Activated T-helper 9 cell treated with anti-CD3 and anti-CD28 coated beads, Interleukin-2, amount 50 U/mL, for 16 hours (primary cell): ENCODE data around the gene MRPL50.
"Not testable (repeated sequence)": the region's sequence is repeated elsewhere in the genome, so short reads cannot be mapped to it uniquely, and the experiment has no call there.

Experiments used
- DNase-seq: peaks from one replicate; pipeline ENCODE4 v3.0.0-alpha.2; 2020; ENCODE audit warnings: low read depth

MRPL50 gene

DNA sequence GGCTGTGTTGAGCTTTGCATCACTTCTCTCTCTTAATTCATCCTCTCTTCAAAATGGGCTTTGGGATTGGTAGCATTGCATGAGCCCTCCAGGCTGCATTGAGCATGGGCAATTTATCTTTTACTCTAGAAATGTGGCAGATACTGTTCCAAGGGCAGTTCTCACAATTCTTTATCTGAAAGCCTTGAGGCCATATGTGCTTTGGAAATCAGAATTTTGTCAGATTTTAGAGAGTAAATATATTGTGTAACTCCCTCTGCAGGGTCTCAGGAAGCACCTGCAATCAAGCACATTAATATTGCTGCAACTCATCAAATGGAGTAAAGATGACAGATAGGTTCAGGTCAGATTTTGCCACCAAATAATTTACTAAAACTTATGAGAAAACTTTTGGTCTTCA is 19.6 kb upstream of the MRPL50 start:
- DNase-seq, result no peak

DNA sequence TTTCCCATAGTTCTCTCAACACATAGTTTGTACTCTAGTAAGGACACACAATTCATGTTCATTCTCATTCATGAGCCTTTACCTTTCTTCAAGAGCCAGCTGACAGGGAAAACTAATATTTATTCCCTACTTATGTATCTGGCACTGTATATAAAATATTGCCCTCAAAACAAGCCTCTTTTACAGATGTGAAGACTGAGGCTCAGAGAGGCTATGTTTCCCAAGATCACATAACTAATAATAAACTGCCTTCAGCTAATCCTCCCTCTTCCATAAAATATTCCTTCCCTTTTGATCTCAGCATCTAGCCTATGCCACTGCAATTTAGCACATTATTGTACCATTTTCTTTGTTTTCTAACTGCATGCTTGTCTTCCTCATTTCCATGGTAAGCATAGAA is 19.0 kb upstream of the MRPL50 start:
- no peak for DNase-seq

- DNase-seq, result no peak
Observed at GRCh38 chr9:101415578-101415977, 17.2 kb upstream of the MRPL50 start.

- no peak for DNase-seq
Observed at GRCh38 chr9:101414839-101415238, 16.4 kb upstream of the MRPL50 start.

DNA sequence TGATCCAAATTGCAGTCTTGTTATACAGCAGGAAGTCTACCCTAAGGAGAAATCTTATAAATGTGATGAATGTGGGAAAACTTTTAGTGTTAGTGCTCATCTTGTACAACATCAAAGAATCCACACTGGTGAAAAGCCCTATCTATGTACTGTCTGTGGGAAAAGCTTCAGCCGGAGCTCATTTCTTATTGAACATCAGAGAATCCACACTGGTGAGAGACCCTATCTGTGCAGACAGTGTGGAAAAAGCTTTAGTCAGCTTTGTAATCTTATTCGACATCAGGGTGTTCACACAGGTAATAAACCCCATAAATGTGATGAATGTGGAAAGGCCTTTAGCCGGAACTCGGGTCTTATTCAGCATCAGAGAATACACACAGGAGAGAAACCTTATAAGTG is 10.7 kb upstream of the MRPL50 start:
- DNase-seq, result no peak

- no peak for DNase-seq
Observed at GRCh38 chr9:101408374-101409078, 10.1 kb upstream of the MRPL50 start.

GRCh38 chr9:101403516-101404285 is 5.3 kb upstream of the MRPL50 start:
- no peak for DNase-seq

GRCh38 chr9:101400120-101400519 is 1.7 kb upstream of the MRPL50 start:
- no peak for DNase-seq

DNA sequence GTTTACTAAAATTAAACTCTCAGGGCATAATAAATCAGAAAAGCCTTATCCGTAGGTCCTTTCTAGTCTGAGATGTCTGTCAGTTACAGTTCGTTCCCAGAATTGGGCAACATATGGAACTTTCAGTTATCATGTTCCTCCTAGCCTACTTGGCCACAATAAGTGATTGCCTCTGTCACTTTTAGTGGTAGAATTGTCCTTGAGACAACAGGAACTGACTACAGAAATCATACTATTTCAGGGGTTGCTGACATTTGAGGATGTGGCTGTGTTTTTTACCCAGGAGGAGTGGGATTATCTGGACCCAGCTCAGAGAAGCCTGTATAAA is 1.2 kb upstream of the MRPL50 start:
- DNase-seq, result no peak

- DNase-seq, result no peak
Observed at GRCh38 chr9:101398930-101399642, 668 bp upstream of the MRPL50 start.

- no peak for DNase-seq
Observed at GRCh38 chr9:101397746-101398067, 711 bp downstream of the MRPL50 start.

DNA sequence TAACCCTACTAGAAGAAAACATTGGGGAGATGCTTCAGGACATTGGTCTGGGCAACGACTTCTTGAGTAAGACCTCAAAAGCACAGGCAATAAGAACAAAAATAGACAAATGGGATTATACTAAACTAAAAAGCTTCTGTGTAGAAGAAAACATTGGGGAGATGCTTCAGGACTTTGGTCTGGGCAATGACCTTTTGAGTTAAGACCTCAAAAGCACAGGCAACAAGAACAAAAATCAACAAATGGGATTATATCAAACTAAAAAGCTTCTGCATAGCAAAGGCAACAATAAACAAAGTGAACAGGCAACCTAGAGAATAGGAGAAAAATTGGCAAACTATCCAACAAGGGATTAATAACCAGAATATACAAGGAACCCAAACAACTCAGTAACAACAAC is 3.7 kb downstream of the MRPL50 start:
- no peak for DNase-seq

DNA sequence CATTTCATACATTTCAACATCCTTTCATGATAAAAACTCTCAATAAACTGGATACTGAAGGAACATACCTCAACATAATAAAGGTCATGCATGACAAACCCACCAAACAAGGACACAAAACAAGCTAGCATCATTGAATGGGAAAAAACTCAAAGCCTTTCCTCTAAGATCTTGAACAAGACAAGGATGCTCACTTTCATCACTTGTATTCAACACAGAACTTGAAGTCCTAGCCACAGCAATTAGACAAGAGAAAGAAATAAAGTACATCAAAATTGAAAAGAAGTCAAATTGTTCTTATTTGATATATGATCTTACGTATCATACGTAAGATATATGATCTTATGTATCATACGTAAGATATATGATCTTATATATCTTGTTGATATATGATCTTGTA is 5.3 kb downstream of the MRPL50 start:
- no peak for DNase-seq

DNA sequence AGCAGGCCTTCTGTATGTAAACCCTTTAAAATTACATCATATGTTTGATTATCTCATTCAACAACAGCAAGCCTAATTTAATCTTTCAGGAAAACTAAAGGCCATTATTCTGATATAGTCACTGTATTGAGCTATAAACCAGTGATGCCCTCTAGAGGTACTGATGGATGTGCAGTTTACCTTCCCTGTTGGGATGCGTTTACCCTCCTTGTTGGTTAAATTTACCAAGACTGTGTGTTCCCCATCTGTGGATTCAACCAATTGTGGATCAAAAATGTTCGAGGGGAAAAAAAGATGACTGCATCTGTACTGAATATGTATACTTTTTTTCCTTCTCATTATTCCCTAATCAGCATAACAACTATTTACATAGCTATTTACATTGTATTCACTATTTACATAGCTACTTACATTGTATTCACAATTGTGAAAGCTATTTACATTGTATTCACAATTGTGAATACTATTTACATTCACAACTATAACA is 9.9 kb downstream of the MRPL50 start:
- DNase-seq, result no peak

GRCh38 chr9:101387871-101388506 is 10.4 kb downstream of the MRPL50 start:
- no peak for DNase-seq

DNA sequence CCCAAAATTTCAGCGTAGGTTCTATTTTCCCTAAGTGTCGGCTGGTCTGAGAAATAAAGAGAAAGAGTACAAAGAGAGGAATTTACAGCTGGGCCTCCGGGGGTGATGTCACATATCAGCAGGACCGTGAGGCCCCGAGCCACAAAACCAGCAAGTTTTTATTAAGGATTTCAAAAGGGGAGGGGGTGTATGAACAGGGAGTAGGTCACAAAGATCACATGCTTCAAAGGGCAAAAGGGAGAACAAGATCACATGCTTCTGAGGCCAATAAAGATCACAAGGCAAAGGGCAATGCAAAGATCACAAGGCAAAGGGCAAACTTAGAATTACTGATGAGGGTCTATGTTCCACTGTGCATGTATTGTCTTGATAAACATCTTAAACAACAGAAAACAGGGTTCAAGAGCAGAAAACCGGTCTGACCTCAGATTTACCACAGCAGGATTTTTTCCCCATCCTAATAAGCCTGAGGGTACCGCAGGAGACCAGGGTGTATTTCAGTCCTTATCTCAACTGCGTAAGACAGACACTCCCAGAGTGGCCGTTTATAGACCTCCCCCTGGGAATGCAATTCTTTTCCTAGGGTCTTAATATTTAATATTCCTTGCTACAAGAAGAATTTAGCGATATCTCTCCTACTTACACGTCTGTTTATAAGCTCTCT is 13.4 kb downstream of the MRPL50 start, which contains the start of gene BAAT:
Gene BAAT (minus strand): TSS at position 134 of the 664 bp plus-strand sequence. CDS start 13,602 bp downstream, outside the sequence.
- DNase-seq, result not testable (repeated sequence)

DNA sequence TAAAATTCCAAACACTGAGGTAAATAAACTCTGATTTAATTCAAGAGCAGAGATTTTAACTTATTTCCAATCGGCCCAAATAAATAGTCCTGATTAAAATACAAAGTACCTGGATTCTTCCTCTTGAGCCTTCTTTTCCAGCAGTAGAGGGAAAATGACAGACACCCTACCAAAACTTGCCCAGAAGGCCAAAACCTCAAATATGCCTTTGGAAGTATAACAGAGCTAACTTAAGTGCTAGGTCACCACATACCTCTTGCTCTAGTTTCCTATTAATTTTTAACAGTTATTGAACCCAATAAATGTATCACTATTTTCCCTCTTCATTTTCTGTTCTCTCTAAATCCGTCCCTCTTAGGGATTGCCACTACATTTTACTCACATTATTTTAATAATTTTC is 15.1 kb downstream of the MRPL50 start:
- DNase-seq, result no peak

DNA sequence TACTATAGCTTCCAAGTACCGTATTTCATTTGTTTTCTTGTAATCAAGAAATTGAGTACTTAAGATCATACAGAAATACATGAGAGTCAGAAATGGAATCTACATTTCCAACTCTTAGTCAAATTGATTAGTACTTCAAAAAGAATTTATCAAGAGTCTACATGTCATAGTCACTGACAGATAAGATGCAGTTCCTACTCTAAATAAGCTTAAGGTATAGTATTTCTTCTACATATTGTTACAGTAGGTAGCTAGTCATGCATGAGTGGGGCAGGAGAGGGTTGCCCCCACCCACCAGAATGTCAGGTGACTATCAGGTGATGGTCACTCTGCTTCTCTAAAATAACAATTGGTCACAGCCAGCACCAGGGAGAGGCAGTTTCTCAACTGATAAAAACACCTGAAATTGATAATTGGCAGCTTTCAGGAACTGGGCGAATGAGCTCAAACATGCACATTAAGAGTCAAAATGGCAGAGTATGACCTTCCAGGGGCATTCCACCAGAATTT is 16.5 kb downstream of the MRPL50 start:
- no peak for DNase-seq

- DNase-seq, result no peak
Observed at GRCh38 chr9:101381118-101381517, 17.3 kb downstream of the MRPL50 start.

GRCh38 chr9:101380295-101380694 is 18.1 kb downstream of the MRPL50 start:
- no peak for DNase-seq

DNA sequence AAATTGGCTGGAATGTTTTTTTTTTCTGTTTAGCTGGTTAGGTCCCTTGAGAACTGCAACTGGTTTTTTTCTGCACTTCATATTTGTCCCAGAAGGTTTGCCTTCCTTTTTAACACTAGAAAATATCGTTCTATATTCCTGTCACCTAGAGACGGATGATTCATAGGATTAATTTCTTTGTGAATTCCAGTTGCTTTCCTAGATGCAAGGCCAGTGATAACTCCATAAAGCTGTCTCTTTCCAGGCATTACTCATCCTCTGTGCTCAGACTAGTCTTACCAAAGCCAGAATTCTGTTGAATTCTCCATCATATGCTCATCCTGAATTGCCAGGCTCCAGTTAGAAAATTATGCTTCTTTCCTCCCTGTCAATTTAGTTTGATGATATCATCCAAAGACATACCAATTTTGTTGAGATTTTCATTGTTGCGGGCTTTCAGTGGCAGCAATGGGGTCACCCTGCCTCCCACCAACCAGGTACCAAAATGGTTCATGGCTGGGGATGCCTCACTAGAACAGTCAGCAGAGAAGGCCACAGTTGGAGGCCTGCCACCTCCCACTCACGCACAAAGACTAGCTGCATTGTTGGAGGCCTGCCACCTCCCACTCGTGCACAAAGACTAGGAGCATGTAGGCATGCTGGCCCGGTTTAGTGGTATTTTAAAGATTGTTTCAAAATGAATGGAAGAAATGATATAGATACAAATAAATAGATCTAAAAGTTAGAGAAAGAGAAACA is 22.1 kb downstream of the MRPL50 start:
- no peak for DNase-seq
